Heart left ventricle (tissue), 13 donors: ENCODE measurements around the gene TPST1.

Experiments
- CTCF ChIP-seq, 12 donors: fragments of 200-600 bp; sonication (generic) in 4 of 12; IDR thresholded peaks; one replicate each; pipeline versions ENCODE4 v1.5.0 to v1.8.0; 2018 to 2022; ENCODE audit warnings: antibody characterized with exemption in 12 of 12, mild to moderate bottlenecking in 5 of 12
- POLR2A ChIP-seq, 2 donors: fragments of 450-650 bp; IDR thresholded peaks; one replicate each; pipeline ENCODE4 v1.6.1; 2017; ENCODE audit warnings: antibody characterized with exemption in 2 of 2, mild to moderate bottlenecking in 2 of 2, moderate library complexity in 2 of 2
- donor health status: ischemic (EF 13 %, LVEDD 7.1; RV severe dilation, severe dysfunction).
- donor health status: DM: no; HTN: yes; CAD: no.
- donor health status: DM: no; HTN: no; CAD: no.
- donor health status: ischemic (EF 25% LVEDD 6.9; RV normal size, moderate dysfunction).
- donor health status: ischemic (EF 25% LVEDD 5.7; RV mildly dilated, moderate dysfunction).
- donor health status: ischemic (EF 35%, LVEDD 5.7; RV mildly dilated, moderate dysfunction).
- donor health status: nonischemic (EF 11% LVEDD 7.7; RV severe dilation, severe dysfunction).
- donor health status: DM: yes; HTN: yes; CAD: no.
- donor health status: PGD.
- donor health status: ischemic (EF 29% LVEDD 5.4; RV normal size, mild dysfunction).
- donor health status: nonischemic (EF 23%, LVEDD 6.1; RV moderate dilation, normal function).

DNA sequence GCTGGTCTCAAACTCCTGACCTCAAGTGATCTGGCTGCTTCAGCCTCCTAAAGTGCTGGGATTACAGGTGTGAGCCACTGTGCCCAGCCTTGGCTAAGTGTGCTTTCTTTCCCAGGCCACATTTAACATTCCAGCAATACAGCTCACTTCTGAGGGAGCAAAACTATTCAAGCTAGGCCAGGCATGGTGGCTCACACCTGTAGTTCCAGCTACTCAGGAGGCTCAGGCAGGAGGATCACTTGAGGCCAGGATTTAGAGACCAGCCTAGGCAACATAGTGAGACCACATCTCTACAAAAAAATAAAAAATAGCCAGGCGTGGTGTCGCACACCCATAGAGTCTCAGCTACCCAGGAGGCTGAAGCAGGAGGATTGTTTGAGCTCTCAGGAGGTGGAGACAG, 23.3 kb upstream of the TPST1 start:
- TF ChIP-seq CTCF (IDR thresholded peaks at IDR 0.05), result no peak
- no peak for TF ChIP-seq POLR2A (IDR thresholded peaks at IDR 0.05)
